NB4 (cell line): ENCODE measurements around the gene HTR6.

ENCODE experiments used
- CTCF ChIP-seq: IDR thresholded peaks from one replicate; pipeline ENCODE4 v1.5.1; 2012; ENCODE audit warnings: low read depth, low read length
- POLR2A ChIP-seq: IDR thresholded peaks from 2 replicates; pipeline ENCODE4 v1.6.1; 2011; ENCODE audit warnings: mild to moderate bottlenecking; ENCODE audit not compliant: insufficient read length; ENCODE audit errors: extremely low read depth

- no peak for TF ChIP-seq POLR2A
- no peak for TF ChIP-seq CTCF
Observed at GRCh38 chr1:19675797-19676196, 11.1 kb downstream of the HTR6 start.
